ENCODE measurements around the gene EDIL3. TPM values are rescaled to one million over a fixed set of nuclear protein-coding genes. Genes with fewer than 3 reads are reported as not detected.

EDIL3 gene
- total and polyA plus RNA-seq, 10 of the 15 experiments (the other 5 are each of a cell fraction or from before 2014, with no cell fraction given), result 0.01 to 0.62 (median 0.20) TPM

DNA sequence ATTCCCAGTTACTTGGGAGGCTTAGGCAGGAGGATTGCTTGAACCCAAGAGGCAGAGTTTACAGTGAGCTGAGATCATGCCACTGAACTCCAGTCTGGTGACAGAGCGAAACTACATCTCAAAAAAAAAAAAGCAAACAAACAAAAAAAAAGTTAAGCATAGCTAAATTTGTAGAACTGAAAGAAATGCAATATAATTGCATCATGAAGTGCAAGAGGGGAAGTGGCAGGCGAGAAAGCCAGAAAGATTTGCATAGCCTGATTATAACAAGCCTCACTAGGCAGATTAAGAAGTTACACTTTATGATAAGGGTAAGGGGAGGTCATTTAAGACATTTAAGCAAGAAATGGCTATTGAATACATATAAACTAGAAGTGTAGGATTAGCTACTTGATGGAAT, 187.1 kb downstream of the EDIL3 start (continued):
- TF ChIP-seq, protein P1, sequence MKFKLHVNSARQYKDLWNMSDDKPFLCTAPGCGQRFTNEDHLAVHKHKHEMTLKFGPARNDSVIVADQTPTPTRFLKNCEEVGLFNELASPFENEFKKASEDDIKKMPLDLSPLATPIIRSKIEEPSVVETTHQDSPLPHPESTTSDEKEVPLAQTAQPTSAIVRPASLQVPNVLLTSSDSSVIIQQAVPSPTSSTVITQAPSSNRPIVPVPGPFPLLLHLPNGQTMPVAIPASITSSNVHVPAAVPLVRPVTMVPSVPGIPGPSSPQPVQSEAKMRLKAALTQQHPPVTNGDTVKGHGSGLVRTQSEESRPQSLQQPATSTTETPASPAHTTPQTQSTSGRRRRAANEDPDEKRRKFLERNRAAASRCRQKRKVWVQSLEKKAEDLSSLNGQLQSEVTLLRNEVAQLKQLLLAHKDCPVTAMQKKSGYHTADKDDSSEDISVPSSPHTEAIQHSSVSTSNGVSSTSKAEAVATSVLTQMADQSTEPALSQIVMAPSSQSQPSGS (IDR thresholded peaks at IDR 0.05; ENCODE audit: low read length), result no peak
- TF ChIP-seq ZNF207 (IDR thresholded peaks at IDR 0.05; ENCODE audit: borderline replicate concordance) (no peak), STAT1 (conservative IDR thresholded peaks at IDR 0.05) (no peak), HSF1 (IDR thresholded peaks at IDR 0.05; ENCODE audit: low read depth, low read length) (no peak), RAD21 (IDR thresholded peaks at IDR 0.05; ENCODE audit: insufficient read depth, low read depth, low read length) (no peak), MEF2A (IDR thresholded peaks at IDR 0.05; ENCODE audit: insufficient read depth, low read depth, low read length) (0 out of 2 replicates have a peak, but pooled peaks have one; percentile 21), NBN (IDR thresholded peaks at IDR 0.05) (0 out of 2 replicates have a peak, but pooled peaks have one; percentile 35), CREB1 (IDR thresholded peaks at IDR 0.05; ENCODE audit: low read depth) (no peak)

GRCh38 chr5:84191281-84191680, 193.4 kb downstream of the EDIL3 start:
- Histone ChIP-seq H3K27me3 (replicated peaks in 1 of 2; ENCODE audit: control insufficient read depth in 2 of 2, insufficient read depth in 2 of 2, low read length in 1 of 2) (no peaks in the 10 kb centered on the region), H3K4me2 (ENCODE audit: control insufficient read depth, insufficient read depth) (no peak overlapping the region), H4K20me1 (ENCODE audit: control insufficient read depth, insufficient read depth) (no peaks in the 10 kb centered on the region), H3K4me1 (ENCODE audit: control insufficient read depth, insufficient read depth, low read length) (no peaks in the 10 kb centered on the region), H3K27ac (ENCODE audit: control insufficient read depth, insufficient read depth) (no peak overlapping the region), H3K36me3 (ENCODE audit: control insufficient read depth in 2 of 2, insufficient read depth in 2 of 2, low read length in 1 of 2) (no peaks in the 10 kb centered on the region), H3K79me2 (ENCODE audit: control insufficient read depth, insufficient read depth, low read length) (no peaks in the 10 kb centered on the region), H3K9ac (ENCODE audit: control insufficient read depth, insufficient read depth, low read length) (no peak overlapping the region), H3K4me3 (no peak overlapping the region), H2AFZ (ENCODE audit: control insufficient read depth, low read depth, low read length) (no peak overlapping the region), H3K9me3 (replicated peaks; ENCODE audit: control insufficient read depth, insufficient read depth, low read length) (no peaks in the 10 kb centered on the region)
- WGBS (ENCODE audit: insufficient coverage, insufficient replicate concordance, low lambda C conversion rate, missing lambda C conversion rate), result 0% methylated on average over 2 of the region's 2 CpGs
- in situ Hi-C loops (cut with MboI) (no loop called here), intact Hi-C loops (cut with micrococcal nuclease; ENCODE audit: unreplicated experiment) (no loop called here)
- ChIA-PET RAD21 (ENCODE audit: unreplicated experiment) (no interaction called here), SMC1A (ENCODE audit: uncharacterized antibody, unreplicated experiment) (interaction anchor here (1.3 kb wide), 1 partner anchor 10 kb away, joined by 4 read pairs; no protein-coding TSS in a partner anchor), CTCF (interaction anchor here (1.0 to 1.2 kb wide), 2 partner anchors 12 to 13 kb away, joined by 3 to 4 read pairs; no protein-coding TSS in a partner anchor), POLR2A (interaction anchor here (1.0 kb wide), 1 partner anchor 36 kb away, joined by 3 read pairs; no protein-coding TSS in a partner anchor)
- ATAC-seq (no peak), DNase-seq (ENCODE audit: low read depth, low spot score) (no peak), FAIRE-seq (no peak)
- TF ChIP-seq, protein P2, sequence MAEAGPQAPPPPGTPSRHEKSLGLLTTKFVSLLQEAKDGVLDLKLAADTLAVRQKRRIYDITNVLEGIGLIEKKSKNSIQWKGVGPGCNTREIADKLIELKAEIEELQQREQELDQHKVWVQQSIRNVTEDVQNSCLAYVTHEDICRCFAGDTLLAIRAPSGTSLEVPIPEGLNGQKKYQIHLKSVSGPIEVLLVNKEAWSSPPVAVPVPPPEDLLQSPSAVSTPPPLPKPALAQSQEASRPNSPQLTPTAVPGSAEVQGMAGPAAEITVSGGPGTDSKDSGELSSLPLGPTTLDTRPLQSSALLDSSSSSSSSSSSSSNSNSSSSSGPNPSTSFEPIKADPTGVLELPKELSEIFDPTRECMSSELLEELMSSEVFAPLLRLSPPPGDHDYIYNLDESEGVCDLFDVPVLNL (IDR thresholded peaks at IDR 0.05; ENCODE audit: low read depth, low read length), result no peak
- TF ChIP-seq ZZZ3 (IDR thresholded peaks at IDR 0.05; ENCODE audit: control insufficient read depth, insufficient read length, low read depth) (no peak), MTA2 (IDR thresholded peaks at IDR 0.05; ENCODE audit: low read depth) (no peak), ZSCAN29 (IDR thresholded peaks at IDR 0.05) (no peak), ZNF384 (IDR thresholded peaks at IDR 0.05; ENCODE audit: borderline replicate concordance, low read depth, low read length) (no peak), SIN3A (IDR thresholded peaks at IDR 0.05; ENCODE audit: low read depth, low read length) (no peak), CHD2 (IDR thresholded peaks at IDR 0.05; ENCODE audit: borderline replicate concordance, low read depth, low read length) (no peak), SUZ12 (IDR thresholded peaks at IDR 0.05; ENCODE audit: unreplicated experiment) (no peak)
- no TSS peak for BruUV-seq (replicated peaks)
